Measurements from ENCODE around the gene PSD2. TPM values are rescaled to one million over a fixed set of nuclear protein-coding genes. Genes with fewer than 3 reads are reported as not detected.

PSD2 gene
- total and polyA plus RNA-seq, 11 donors, result 0.04 to 0.11 (median 0.04) TPM; not detected in 8

DNA sequence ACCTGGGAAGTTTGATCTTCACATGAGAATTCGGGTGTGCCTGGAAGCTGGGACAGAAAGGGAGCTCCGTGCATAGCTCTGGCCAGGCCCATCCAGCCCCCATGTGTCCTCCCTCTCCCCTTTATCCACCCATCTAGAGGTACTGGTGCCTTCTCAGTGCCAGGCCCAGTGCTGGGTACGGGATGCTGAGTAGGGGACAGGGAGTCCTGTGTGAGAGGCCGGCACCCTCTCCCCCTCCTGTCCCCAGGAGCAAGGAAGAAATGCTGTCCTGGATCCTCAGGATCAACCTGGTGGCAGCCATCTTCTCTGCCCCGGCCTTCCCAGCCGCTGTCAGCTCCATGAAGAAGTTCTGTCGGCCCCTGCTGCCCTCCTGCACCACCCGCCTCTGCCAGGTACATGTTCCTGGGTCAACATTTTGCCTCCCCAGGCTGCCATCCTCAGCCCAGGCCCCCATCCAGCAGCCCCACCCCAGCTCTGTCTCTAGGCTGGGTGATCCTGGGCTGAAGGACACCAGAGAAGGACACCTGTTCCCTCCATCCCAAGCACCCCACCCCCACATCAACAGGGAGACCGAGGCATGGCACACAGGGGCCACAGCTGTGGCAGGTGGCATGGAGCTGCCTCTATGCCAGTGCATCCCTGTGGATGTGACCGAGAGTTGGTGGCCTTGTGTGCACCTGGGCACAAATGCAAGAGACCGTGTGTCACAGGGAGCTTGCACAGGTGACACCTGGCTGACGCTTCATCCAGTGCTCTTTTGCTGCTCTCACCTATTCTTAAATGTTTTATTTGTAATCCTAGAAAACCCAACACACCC lies 43.0 kb downstream of the PSD2 start:
- DNase-seq (no peak), ATAC-seq (no peak)
- no peak for TF ChIP-seq POLR2A (IDR thresholded peaks at IDR 0.05)
- TF ChIP-seq, protein P1, sequence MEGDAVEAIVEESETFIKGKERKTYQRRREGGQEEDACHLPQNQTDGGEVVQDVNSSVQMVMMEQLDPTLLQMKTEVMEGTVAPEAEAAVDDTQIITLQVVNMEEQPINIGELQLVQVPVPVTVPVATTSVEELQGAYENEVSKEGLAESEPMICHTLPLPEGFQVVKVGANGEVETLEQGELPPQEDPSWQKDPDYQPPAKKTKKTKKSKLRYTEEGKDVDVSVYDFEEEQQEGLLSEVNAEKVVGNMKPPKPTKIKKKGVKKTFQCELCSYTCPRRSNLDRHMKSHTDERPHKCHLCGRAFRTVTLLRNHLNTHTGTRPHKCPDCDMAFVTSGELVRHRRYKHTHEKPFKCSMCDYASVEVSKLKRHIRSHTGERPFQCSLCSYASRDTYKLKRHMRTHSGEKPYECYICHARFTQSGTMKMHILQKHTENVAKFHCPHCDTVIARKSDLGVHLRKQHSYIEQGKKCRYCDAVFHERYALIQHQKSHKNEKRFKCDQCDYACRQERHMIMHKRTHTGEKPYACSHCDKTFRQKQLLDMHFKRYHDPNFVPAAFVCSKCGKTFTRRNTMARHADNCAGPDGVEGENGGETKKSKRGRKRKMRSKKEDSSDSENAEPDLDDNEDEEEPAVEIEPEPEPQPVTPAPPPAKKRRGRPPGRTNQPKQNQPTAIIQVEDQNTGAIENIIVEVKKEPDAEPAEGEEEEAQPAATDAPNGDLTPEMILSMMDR (IDR thresholded peaks at IDR 0.05), result no peak
- intact Hi-C loops (cut with DNase I), result loop anchor here in 1 of 10 donors (5.0 kb wide), 1 partner anchor 46 kb away; no protein-coding TSS in a partner anchor
- Histone ChIP-seq H3K9me3 (no peaks in the 10 kb centered on the region), H3K27ac (no peak overlapping the region), H3K36me3 (no peaks in the 10 kb centered on the region), H3K27me3 (peaks cover 0 to 5% (median 0%) of the 10 kb centered on the region in 9 donors), H3K4me3 (no peak overlapping the region), H3K4me1 (no peaks in the 10 kb centered on the region)
- 86 to 96% (median 88%) methylated on average over 10 to 12 of the region's 12 CpGs for WGBS, 4 donors

GRCh38 chr5:139839232-139839815 lies 43.7 kb downstream of the PSD2 start:
- Histone ChIP-seq H3K27me3 (peaks cover 0 to 5% (median 0%) of the 10 kb centered on the region in 9 donors), H3K4me3 (no peak overlapping the region), H3K9me3 (no peaks in the 10 kb centered on the region), H3K27ac (no peak overlapping the region), H3K4me1 (peaks cover 0 to 3% (median 0%) of the 10 kb centered on the region in 12 donors), H3K36me3 (no peaks in the 10 kb centered on the region)
- 93 to 94% (median 94%) methylated on average over 16 of the region's 16 CpGs for WGBS, 4 donors
- TF ChIP-seq, protein P1 (IDR thresholded peaks at IDR 0.05), result no peak
- TF ChIP-seq POLR2A (IDR thresholded peaks at IDR 0.05), result no peak
- peak in 1 of 4 donors; percentile 13 for ATAC-seq
- DNase-seq, result no peak
- intact Hi-C loops (cut with DNase I), result loop anchor here in 1 of 10 donors (5.0 kb wide), 1 partner anchor 47 kb away; no protein-coding TSS in a partner anchor

DNA sequence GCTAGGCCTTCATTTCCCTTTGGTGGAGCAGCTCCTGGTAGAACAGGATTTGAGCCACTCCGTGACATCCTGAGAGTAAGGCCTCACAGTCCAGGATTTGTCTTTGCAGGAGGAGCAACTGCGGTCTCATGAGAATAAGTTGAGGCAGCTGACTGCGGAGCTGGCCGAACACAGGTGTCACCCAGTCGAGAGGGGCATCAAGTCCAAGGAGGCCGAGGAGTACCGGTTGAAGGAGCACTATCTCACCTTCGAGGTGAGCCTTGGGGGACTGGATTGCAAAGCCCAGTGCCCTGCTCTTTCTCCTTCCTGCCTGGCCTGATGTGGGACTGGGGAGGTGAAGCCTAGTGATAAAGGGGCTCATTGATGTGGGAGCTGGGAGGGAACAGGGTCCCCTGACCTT lies 44.3 kb downstream of the PSD2 start:
- ATAC-seq (no peak), DNase-seq (no peak)
- H3K27ac ChIP-seq, result no peak overlapping the region
- H3K36me3 ChIP-seq, result no peaks in the 10 kb centered on the region
- H3K27me3 ChIP-seq, result peaks cover 0 to 5% (median 0%) of the 10 kb centered on the region in 9 donors
- no peak overlapping the region for H3K4me3 ChIP-seq
- H3K9me3 ChIP-seq, result no peaks in the 10 kb centered on the region
- WGBS, 4 donors, result 80 to 91% (median 85%) methylated on average over 8 of the region's 8 CpGs
- intact Hi-C loops (cut with DNase I), result loop anchor here in 4 of 10 donors (5.0 to 10.0 kb wide), 3 partner anchors 48 to 205 kb away; no protein-coding TSS in a partner anchor
- H3K4me1 ChIP-seq, result peaks cover 0 to 5% (median 0%) of the 10 kb centered on the region in 12 donors
- TF ChIP-seq POLR2A (IDR thresholded peaks at IDR 0.05), result no peak
- TF ChIP-seq, protein P1 (IDR thresholded peaks at IDR 0.05), result no peak

- intact Hi-C loops (cut with DNase I), result loop anchor here in 3 of 10 donors (5.0 to 10.0 kb wide), 2 partner anchors 54 to 207 kb away; no protein-coding TSS in a partner anchor
- TF ChIP-seq POLR2A (IDR thresholded peaks at IDR 0.05), result no peak
- TF ChIP-seq, protein P1 (IDR thresholded peaks at IDR 0.05), result no peak
- WGBS, 4 donors, result 81 to 83% (median 82%) methylated on average over 4 of the region's 4 CpGs
Measured at GRCh38 chr5:139841549-139841948, 45.9 kb downstream of the PSD2 start.

More at GRCh38 chr5:139841549-139841948, 45.9 kb downstream of the PSD2 start:
- no peaks in the 10 kb centered on the region for H3K36me3 ChIP-seq
- H3K4me1 ChIP-seq, result peaks cover 0 to 6% (median 2%) of the 10 kb centered on the region in 12 donors
- no peaks in the 10 kb centered on the region for H3K9me3 ChIP-seq
- DNase-seq, result no peak
- no peak for ATAC-seq
- no peak overlapping the region for H3K4me3 ChIP-seq
- peaks cover 0 to 6% (median 0%) of the 10 kb centered on the region in 9 donors for H3K27me3 ChIP-seq
- no peak overlapping the region for H3K27ac ChIP-seq

All from heart left ventricle (tissue), 16 donors.